Neural cell (in vitro differentiated cells): ENCODE data around the gene FGF16.

ENCODE experiments used
- EP300 ChIP-seq: fragments of 450-650 bp; conservative IDR thresholded peaks from 2 replicates; pipeline ENCODE4 v1.6.1; 2014; ENCODE audit warnings: antibody characterized with exemption, mild to moderate bottlenecking, moderate library complexity; ENCODE audit not compliant: poor library complexity, severe bottlenecking
- EZH2 ChIP-seq: fragments of 200-600, 300-800 bp; shearing (Covaris generic), sonication (generic); IDR thresholded peaks from 2 replicates; pipeline ENCODE4 v1.6.1; 2014; ENCODE audit warnings: antibody characterized with exemption, low read length, borderline replicate concordance, mild to moderate bottlenecking; ENCODE audit not compliant: insufficient read depth, poor library complexity, severe bottlenecking
- POLR2AphosphoS5 ChIP-seq: IDR thresholded peaks from 2 replicates; pipeline ENCODE4 v1.6.1; 2012
- RAD21 ChIP-seq: fragments of 450-650 bp; conservative IDR thresholded peaks from 2 replicates; pipeline ENCODE4 v1.6.1; 2014; ENCODE audit warnings: antibody characterized with exemption, mild to moderate bottlenecking, moderate library complexity
- TF ChIP-seq, protein P1 (sequence below): IDR thresholded peaks from 2 replicates; pipeline ENCODE4 v1.6.1; 2012; ENCODE audit warnings: borderline replicate concordance
- TF ChIP-seq, protein P2 (sequence below): fragments of 450-650 bp; IDR thresholded peaks from 2 replicates; pipeline ENCODE4 v1.5.1; 2014; ENCODE audit warnings: antibody characterized with exemption, mild to moderate bottlenecking, moderate library complexity; ENCODE audit not compliant: poor library complexity, severe bottlenecking

GRCh38 chrX:77428551-77428950, 18.6 kb upstream of the FGF16 start:
- TF ChIP-seq RAD21 (no peak), EZH2 (no peak), POLR2AphosphoS5 (no peak), EP300 (no peak)
- TF ChIP-seq, protein P1, sequence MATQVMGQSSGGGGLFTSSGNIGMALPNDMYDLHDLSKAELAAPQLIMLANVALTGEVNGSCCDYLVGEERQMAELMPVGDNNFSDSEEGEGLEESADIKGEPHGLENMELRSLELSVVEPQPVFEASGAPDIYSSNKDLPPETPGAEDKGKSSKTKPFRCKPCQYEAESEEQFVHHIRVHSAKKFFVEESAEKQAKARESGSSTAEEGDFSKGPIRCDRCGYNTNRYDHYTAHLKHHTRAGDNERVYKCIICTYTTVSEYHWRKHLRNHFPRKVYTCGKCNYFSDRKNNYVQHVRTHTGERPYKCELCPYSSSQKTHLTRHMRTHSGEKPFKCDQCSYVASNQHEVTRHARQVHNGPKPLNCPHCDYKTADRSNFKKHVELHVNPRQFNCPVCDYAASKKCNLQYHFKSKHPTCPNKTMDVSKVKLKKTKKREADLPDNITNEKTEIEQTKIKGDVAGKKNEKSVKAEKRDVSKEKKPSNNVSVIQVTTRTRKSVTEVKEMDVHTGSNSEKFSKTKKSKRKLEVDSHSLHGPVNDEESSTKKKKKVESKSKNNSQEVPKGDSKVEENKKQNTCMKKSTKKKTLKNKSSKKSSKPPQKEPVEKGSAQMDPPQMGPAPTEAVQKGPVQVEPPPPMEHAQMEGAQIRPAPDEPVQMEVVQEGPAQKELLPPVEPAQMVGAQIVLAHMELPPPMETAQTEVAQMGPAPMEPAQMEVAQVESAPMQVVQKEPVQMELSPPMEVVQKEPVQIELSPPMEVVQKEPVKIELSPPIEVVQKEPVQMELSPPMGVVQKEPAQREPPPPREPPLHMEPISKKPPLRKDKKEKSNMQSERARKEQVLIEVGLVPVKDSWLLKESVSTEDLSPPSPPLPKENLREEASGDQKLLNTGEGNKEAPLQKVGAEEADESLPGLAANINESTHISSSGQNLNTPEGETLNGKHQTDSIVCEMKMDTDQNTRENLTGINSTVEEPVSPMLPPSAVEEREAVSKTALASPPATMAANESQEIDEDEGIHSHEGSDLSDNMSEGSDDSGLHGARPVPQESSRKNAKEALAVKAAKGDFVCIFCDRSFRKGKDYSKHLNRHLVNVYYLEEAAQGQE = no peak
- TF ChIP-seq, protein P2, sequence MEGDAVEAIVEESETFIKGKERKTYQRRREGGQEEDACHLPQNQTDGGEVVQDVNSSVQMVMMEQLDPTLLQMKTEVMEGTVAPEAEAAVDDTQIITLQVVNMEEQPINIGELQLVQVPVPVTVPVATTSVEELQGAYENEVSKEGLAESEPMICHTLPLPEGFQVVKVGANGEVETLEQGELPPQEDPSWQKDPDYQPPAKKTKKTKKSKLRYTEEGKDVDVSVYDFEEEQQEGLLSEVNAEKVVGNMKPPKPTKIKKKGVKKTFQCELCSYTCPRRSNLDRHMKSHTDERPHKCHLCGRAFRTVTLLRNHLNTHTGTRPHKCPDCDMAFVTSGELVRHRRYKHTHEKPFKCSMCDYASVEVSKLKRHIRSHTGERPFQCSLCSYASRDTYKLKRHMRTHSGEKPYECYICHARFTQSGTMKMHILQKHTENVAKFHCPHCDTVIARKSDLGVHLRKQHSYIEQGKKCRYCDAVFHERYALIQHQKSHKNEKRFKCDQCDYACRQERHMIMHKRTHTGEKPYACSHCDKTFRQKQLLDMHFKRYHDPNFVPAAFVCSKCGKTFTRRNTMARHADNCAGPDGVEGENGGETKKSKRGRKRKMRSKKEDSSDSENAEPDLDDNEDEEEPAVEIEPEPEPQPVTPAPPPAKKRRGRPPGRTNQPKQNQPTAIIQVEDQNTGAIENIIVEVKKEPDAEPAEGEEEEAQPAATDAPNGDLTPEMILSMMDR = no peak
